Urinary bladder (tissue), 4 donors: ENCODE data around the gene MAP4. TPM values are rescaled to one million over a fixed set of nuclear protein-coding genes. Genes with fewer than 3 reads are reported as not detected.

ENCODE experiments used
- DNase-seq: peaks from one replicate; pipeline ENCODE4 v3.0.0-alpha.2; 2015; ENCODE audit errors: extremely low spot score
- H3K27ac ChIP-seq: one replicate; pipeline ENCODE4 v1.5.1; 2013; ENCODE audit warnings: low read depth, mild to moderate bottlenecking, moderate library complexity
- H3K36me3 ChIP-seq: one replicate; pipeline ENCODE4 v1.6.1; 2013; ENCODE audit warnings: mild to moderate bottlenecking, moderate library complexity; ENCODE audit not compliant: insufficient read depth
- H3K4me1 ChIP-seq: one replicate; pipeline ENCODE4 v1.6.1; 2013; ENCODE audit warnings: mild to moderate bottlenecking, moderate library complexity; ENCODE audit not compliant: insufficient read depth
- H3K4me3 ChIP-seq: one replicate; pipeline ENCODE4 v1.5.1; 2013; ENCODE audit warnings: low read depth, low read length
- WGBS: extraction: QIAGEN DNeasy Blood & Tissue Kit; methylation state at CpG from one replicate; pipeline ENCODE4 v1.1.7; 2013; 5-methylcytosine and 5-hydroxymethylcytosine counted together
- polyA plus RNA-seq: library from polyadenylated mRNA; stranded (reverse); fragments of 200-250 nt; gene quantifications from one replicate; pipeline ENCODE4 v1.2.3, GENCODE V29; 2013
- total RNA-seq: library from RNA; depleted of rRNA; stranded (reverse); fragments of >200 nt; gene quantifications from one replicate; pipeline ENCODE4 v1.2.3, GENCODE V29; 2014
- donor health status: healthy with polysubstance abuse.
- donor health status: healthy.

Gene MAP4
- total and polyA plus RNA-seq, 2 donors = 120 to 186 TPM

DNA sequence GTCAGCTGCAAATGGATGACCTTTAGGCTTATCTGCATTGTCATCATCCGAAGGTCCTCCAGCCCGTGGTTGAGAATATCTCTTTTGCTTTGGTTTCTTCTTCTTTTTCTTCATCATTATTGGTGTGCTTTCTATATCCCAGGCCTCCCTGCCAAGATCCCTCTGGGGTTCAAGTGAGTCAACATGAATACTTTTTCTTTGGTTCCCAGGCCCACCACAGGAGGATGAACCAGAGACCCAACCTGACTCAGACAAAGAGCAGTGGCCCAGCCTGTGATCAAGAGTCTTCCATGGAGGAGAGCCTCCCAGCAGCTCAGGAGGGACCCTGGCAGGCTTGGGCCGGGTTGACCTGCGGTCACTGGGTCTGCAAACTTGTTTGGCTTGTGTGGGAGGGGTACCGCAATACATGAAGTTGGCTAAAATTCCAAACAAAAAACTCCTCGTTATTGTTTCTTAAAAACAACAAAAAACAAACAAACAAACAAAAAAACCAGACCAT is 104.2 kb downstream of the MAP4 start:
- H3K4me1 ChIP-seq = no peaks in the 10 kb centered on the region
- WGBS = 93% methylated on average over 6 of the region's 6 CpGs
- no peak overlapping the region for H3K27ac ChIP-seq
- H3K36me3 ChIP-seq = no peaks in the 10 kb centered on the region
- H3K4me3 ChIP-seq = no peak overlapping the region
- DNase-seq = no peak

- Histone ChIP-seq H3K4me1 (no peaks in the 10 kb centered on the region), H3K4me3 (no peak overlapping the region), H3K36me3 (no peaks in the 10 kb centered on the region), H3K27ac (no peak overlapping the region)
- no peak for DNase-seq
- 77% methylated on average over 4 of the region's 4 CpGs for WGBS
These were observed 105.3 kb downstream of the MAP4 start for GRCh38 chr3:47910777-47911440.

GRCh38 chr3:47910233-47910632 is 106.0 kb downstream of the MAP4 start:
- Histone ChIP-seq H3K4me1 (no peaks in the 10 kb centered on the region), H3K4me3 (no peak overlapping the region), H3K36me3 (no peaks in the 10 kb centered on the region), H3K27ac (no peak overlapping the region)
- 97% methylated on average over 1 of the region's 1 CpG for WGBS
- no peak for DNase-seq

GRCh38 chr3:47909607-47910006 is 106.6 kb downstream of the MAP4 start:
- H3K36me3 ChIP-seq = no peaks in the 10 kb centered on the region
- no peak overlapping the region for H3K4me3 ChIP-seq
- DNase-seq = no peak
- H3K4me1 ChIP-seq = no peaks in the 10 kb centered on the region
- H3K27ac ChIP-seq = no peak overlapping the region
- 94% methylated on average over 2 of the region's 2 CpGs for whole genome bisulfite sequencing

GRCh38 chr3:47908744-47909143 is 107.5 kb downstream of the MAP4 start:
- no peak overlapping the region for H3K4me3 ChIP-seq
- DNase-seq = no peak
- 90% methylated on average over 4 of the region's 4 CpGs for WGBS
- H3K4me1 ChIP-seq = no peaks in the 10 kb centered on the region
- no peak overlapping the region for H3K27ac ChIP-seq
- no peaks in the 10 kb centered on the region for H3K36me3 ChIP-seq

- Histone ChIP-seq H3K27ac (no peak overlapping the region), H3K36me3 (no peaks in the 10 kb centered on the region), H3K4me1 (no peaks in the 10 kb centered on the region), H3K4me3 (no peak overlapping the region)
- no peak for DNase-seq
These were observed 108.4 kb downstream of the MAP4 start for GRCh38 chr3:47907784-47908183.

DNA sequence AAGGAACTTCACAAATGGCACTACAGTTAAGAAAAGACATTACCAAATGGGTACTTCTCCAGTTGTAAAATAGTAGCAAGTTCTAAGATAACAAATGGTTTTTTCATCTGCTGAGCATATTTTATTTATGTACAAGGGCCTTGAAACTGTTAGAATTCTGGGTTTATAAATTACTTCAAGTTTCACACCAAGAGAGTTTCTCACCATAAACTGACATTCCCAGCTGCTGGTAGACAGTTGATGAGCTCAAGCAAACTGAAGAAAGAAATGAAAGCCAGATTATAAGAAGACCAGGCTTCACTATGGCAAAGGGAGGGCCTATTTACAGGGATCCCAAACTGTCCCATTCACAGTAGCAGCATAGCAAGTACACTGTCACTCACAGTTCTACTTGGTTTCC is 113.5 kb downstream of the MAP4 start:
- Histone ChIP-seq H3K27ac (no peak overlapping the region), H3K36me3 (no peaks in the 10 kb centered on the region), H3K4me3 (no peak overlapping the region), H3K4me1 (no peaks in the 10 kb centered on the region)
- no peak for DNase-seq

DNA sequence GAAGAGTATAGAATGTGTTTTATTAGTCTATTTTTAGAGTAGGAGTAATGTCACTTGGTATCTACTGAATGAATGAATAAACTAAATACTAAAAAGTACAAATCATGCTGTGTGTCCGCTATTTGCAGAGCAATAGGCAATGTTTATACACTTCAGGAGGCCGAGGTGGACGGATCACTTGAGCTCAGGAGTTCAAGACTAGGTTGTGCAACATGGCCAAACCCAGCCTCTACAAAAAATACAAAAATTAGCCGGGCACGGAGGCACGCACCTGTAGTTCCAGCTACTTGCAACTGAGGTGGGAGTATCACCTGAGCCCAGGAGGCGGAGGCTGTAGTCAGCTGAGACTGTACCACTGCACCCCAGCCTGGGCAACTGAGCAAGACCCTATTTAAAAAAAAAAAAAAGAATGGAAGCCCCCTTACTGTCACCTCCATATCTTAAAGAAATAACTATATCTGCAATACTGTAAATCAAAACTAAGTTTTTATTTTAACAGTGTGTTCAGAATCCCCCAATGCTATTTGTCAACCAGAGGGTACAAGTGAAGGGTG is 114.9 kb downstream of the MAP4 start:
- DNase-seq = no peak
- no peak overlapping the region for H3K27ac ChIP-seq
- no peak overlapping the region for H3K4me3 ChIP-seq
- H3K4me1 ChIP-seq = no peaks in the 10 kb centered on the region
- WGBS = 83% methylated on average over 7 of the region's 7 CpGs
- no peaks in the 10 kb centered on the region for H3K36me3 ChIP-seq

DNA sequence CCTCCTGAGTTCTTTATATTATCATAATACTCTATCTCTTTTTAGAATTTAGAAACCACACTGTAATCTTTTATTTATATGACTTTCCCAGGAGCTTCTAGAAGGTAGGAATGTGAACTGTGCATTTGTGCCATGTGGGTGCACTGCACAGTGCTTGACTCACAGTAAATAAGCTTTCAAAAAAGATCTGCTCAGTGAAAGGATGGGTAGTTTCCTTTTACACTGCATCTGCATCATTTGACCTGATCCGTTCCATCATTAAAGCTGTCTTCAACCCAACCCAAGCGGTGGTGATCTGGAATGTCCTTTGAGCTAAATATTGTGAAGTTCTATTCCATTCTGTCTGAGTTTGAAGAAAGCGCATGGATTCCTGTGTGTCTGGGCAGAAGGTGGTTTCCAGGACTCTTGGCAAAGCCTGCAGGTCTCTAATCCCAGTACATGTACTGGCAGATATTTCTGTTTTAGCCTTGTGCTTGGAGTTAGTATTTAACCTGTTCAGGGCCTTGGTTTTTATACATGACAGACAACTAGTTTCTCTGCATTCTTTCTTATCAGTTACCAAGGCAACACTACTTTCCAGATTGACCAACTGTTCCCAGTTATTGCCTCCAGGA is 116.6 kb downstream of the MAP4 start:
- no peak for DNase-seq
- no peak overlapping the region for H3K4me3 ChIP-seq
- H3K36me3 ChIP-seq = no peaks in the 10 kb centered on the region
- H3K4me1 ChIP-seq = no peaks in the 10 kb centered on the region
- WGBS = 49% methylated on average over 3 of the region's 3 CpGs
- no peak overlapping the region for H3K27ac ChIP-seq

GRCh38 chr3:47897954-47898353 is 118.3 kb downstream of the MAP4 start:
- 84% methylated on average over 3 of the region's 3 CpGs for WGBS
- Histone ChIP-seq H3K27ac (no peak overlapping the region), H3K4me3 (no peak overlapping the region), H3K4me1 (no peaks in the 10 kb centered on the region), H3K36me3 (no peaks in the 10 kb centered on the region)
- no peak for DNase-seq

DNA sequence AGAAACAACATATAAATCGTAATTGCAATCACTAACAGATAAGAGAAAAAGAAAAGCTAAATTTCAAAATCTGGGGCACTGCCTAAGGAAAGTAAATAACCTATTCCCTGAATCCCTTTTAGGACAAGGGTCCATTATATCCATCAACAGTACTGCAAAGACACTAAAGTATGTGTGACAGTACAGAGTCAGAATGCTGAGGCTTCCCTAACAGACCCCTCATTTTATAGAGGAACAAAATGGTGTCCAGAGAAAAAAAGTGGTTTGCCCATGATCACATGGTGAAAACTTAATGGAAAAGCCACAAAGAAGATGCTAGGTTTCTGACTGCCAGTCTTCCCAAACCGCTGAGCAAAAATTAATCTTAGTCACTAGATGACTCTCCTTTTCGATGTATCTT is 119.5 kb downstream of the MAP4 start:
- Histone ChIP-seq H3K4me1 (no peaks in the 10 kb centered on the region), H3K27ac (no peak overlapping the region), H3K36me3 (no peaks in the 10 kb centered on the region), H3K4me3 (no peak overlapping the region)
- 95% methylated on average over 3 of the region's 3 CpGs for WGBS
- no peak for DNase-seq

DNA sequence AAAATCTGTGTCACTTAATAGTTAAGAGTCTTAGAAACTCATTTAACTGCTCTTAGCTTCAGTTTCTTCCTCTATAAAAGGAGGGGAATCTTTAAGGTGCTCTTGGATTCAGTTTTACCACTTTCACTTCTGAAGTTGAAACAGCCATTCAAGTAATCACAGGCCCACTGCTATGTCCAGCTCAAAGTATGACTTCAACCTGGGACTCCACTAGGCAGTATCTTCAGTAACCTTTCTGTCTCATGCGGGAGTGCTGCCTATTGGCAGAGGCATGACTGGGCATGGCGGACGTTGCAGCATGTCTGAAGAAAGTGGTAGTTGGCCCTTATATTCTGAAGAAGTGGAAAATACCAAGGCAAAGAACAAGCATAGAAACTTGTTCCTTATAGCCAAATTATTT is 121.0 kb downstream of the MAP4 start:
- DNase-seq = no peak
- Histone ChIP-seq H3K27ac (no peak overlapping the region), H3K4me3 (no peak overlapping the region), H3K36me3 (no peaks in the 10 kb centered on the region), H3K4me1 (no peaks in the 10 kb centered on the region)
- WGBS = 93% methylated on average over 3 of the region's 3 CpGs

GRCh38 chr3:47892286-47893040 is 123.8 kb downstream of the MAP4 start:
- H3K27ac ChIP-seq = no peak overlapping the region
- H3K4me3 ChIP-seq = no peak overlapping the region
- 91% methylated on average over 15 of the region's 15 CpGs for WGBS
- H3K4me1 ChIP-seq = peaks cover 2% of the 10 kb centered on the region
- H3K36me3 ChIP-seq = no peaks in the 10 kb centered on the region
- no peak for DNase-seq

- no peak overlapping the region for H3K4me3 ChIP-seq
These were observed 124.6 kb downstream of the MAP4 start for GRCh38 chr3:47891613-47892005.

More at GRCh38 chr3:47891613-47892005, 124.6 kb downstream of the MAP4 start:
- 84% methylated on average over 3 of the region's 3 CpGs for WGBS
- H3K4me1 ChIP-seq = peaks cover 2% of the 10 kb centered on the region
- no peak for DNase-seq
- no peak overlapping the region for H3K27ac ChIP-seq
- no peaks in the 10 kb centered on the region for H3K36me3 ChIP-seq
